Medulla oblongata (tissue), 1 donor: ENCODE measurements around the gene PLCH1.
A peak's percentile ranks its signal among the peaks of the same experiment; 100 is the strongest.

ENCODE experiments used
- DNase-seq: peaks from one replicate; pipeline ENCODE4 v3.0.0-alpha.2; 2015; ENCODE audit errors: extremely low spot score

Gene PLCH1

GRCh38 chr3:155347901-155348300 lies 397.0 kb downstream of the PLCH1 start:
- no peak for DNase-seq

GRCh38 chr3:155342344-155342743 lies 402.5 kb downstream of the PLCH1 start:
- DNase-seq, result peak; percentile 53

GRCh38 chr3:155339052-155339451 lies 405.8 kb downstream of the PLCH1 start:
- no peak for DNase-seq

- DNase-seq, result no peak
These were observed 409.0 kb downstream of the PLCH1 start for GRCh38 chr3:155335724-155336354.

- DNase-seq, result no peak
These were observed 409.8 kb downstream of the PLCH1 start for GRCh38 chr3:155334914-155335723.

GRCh38 chr3:155334215-155334913 lies 410.5 kb downstream of the PLCH1 start:
- DNase-seq, result no peak

GRCh38 chr3:155332716-155333115 lies 412.2 kb downstream of the PLCH1 start:
- no peak for DNase-seq

GRCh38 chr3:155331078-155331477 lies 413.8 kb downstream of the PLCH1 start:
- no peak for DNase-seq

- DNase-seq, result no peak
These were observed 414.5 kb downstream of the PLCH1 start for GRCh38 chr3:155330370-155330769.

GRCh38 chr3:155329513-155330048 lies 415.3 kb downstream of the PLCH1 start:
- no peak for DNase-seq

- DNase-seq, result no peak
These were observed 417.0 kb downstream of the PLCH1 start for GRCh38 chr3:155327871-155328270.

- no peak for DNase-seq
These were observed 417.4 kb downstream of the PLCH1 start for GRCh38 chr3:155327430-155327829.

GRCh38 chr3:155326901-155327300 lies 418.0 kb downstream of the PLCH1 start:
- no peak for DNase-seq

GRCh38 chr3:155326244-155326643 lies 418.6 kb downstream of the PLCH1 start:
- no peak for DNase-seq
